Measurements from ENCODE around the gene TOP1.
A peak's percentile ranks its signal among the peaks of the same experiment; 100 is the strongest.

TOP1 gene

DNA sequence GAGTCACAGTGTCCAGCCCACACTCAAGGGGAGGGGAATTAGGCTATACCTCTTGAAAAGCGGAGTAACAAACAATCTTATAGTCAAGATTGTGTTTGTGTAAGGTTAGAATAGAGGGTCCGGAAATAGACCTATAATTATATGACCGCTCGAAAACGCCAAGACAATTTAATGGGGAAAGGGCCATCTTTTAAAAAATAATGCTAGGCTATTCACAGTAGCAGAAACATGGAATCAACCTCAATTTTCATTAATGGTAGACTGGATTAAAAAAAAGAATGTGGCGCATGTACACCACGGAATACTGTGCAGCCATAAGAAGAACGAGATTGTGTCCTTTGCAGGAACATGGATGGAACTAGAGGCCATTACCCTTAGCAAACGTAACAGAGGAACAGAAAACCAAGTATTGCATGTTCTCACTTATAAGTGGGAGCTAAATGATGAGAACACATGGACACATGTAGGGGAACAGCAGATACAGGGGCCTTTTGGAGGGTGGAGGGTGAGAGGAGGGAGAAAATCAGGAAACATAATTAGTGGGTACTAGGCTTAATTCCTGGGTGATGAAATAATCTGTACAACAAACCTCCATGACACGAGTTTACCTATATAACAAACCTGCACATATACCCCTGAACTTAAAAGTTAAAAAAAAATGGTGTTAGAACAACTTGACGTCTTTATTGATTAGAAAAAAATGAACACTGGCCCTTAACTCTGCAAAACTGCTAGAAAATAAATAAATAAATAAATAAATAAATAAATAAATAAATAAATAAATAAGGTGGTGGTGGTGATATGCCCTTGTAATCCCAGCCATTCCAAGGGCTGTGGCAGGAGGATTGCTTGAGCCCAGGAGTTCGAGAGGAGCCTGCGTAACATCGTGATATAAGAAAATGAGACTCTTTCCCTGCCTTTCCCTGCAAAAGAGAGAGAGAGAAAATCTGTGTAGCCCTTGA is 30.3 kb downstream of the TOP1 start:
- DNase-seq = no peak

GRCh38 chr20:41061155-41061554 is 32.5 kb downstream of the TOP1 start:
- DNase-seq = no peak

DNA sequence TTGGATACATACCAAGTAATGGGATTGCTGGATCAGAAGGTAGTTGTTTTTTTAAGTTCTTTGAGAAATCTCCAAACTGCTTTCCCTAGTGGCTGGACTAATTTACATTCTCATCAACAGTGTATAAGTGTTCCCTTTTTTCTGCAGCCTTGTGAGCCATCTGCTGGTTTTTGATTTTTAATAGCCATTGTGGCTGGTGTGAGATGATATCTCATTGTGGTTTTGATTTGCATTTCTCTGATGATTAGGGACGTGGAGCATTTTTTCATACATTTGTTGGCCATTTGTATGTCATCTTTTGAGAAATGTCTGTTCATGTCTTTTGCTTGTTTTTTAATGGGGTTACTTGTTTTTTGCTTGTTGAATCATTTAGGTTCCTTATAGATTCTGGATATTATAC is 34.8 kb downstream of the TOP1 start:
- no peak for DNase-seq

- DNase-seq = no peak
Measured at GRCh38 chr20:41064377-41064776, 35.8 kb downstream of the TOP1 start.

GRCh38 chr20:41065716-41066115 is 37.1 kb downstream of the TOP1 start:
- no peak for DNase-seq

GRCh38 chr20:41068806-41069205 is 40.2 kb downstream of the TOP1 start:
- no peak for DNase-seq

DNA sequence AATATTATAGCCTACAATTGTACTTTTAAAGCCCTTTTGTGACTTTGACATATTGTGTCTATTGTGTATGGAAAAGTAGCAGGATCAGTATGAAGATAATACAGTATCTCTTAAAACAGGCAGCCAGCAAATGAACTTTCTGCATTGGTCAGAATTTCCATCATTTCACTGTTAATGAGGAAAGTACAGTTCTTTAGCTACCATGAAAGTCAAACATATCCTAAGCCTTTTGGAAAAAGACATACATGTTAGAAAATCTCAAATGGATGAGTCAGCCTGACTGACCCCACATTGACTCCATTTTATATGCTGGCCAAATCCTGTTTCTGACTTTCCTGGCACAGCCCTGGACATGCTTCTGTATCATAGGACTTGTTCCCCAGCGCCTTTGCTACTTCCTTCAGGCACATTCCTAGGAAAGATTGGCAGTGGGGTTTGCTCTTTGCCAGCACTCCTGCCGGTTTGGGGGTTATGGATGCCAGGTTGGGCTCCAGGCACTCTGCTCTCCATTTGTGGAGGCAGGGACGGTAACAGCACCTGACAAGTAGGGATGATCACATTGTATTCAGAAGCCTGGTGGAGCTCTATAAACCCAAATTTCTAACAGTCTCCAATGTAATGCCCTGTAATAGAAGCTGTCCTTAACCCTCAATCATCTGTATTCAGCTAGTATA is 43.7 kb downstream of the TOP1 start:
- DNase-seq = peak; percentile 80

DNA sequence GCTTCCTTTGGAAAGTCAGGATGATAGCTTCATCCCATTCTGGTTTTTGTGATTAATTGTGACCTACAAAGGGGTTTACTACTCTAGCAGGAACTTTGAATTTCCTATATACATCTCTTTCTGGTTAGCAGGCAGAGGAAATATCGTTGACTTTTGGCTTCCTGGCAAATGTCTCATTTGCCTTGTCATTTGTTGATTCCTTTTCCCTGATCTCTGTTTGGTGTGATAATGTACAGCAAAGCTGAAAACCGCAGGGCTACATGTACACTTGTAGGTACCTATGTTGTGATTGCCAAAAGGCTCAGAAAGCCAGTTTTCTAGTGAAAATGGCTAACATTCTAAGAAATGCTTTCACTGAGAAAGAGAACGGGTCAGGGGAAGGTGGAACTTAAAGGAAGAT is 44.3 kb downstream of the TOP1 start:
- no peak for DNase-seq

DNA sequence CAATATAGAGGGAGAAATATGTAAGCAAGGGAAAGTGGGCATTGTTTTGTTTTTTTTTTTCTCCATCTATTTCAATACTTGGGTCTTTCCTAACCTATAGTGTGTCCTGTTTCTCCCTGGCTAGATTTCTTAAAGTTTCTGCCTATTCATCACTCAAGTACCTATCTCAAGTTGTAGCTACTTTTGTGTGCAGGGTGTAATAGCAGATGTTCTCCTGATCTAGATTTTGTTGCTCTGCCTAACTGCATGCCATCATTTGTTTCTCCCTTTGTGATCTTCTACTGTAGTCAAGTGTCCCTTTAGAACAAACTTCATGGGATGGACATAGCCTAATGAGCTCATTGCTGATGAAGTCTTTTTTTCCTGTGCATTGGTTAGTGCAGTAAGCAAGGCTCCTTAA is 45.8 kb downstream of the TOP1 start:
- DNase-seq = no peak

DNA sequence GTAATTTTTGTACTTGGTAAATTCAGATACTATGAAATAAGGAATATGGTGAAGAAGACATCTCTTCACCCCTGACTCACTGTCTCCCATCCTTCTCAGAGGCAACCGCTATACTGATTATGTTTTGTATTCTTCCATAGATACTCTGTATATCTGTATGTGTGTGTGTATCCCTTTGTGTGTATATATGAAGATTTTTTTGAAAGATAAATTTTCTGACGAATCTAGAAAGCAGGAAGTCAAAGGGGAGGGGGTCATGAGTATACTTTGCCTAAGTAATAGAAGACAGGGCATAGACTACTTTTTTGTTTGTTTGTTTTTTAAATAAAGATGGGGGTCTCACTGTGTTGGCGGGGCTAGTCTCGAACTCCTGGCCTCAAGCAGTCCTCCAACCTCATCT is 48.2 kb downstream of the TOP1 start:
- DNase-seq = no peak

DNA sequence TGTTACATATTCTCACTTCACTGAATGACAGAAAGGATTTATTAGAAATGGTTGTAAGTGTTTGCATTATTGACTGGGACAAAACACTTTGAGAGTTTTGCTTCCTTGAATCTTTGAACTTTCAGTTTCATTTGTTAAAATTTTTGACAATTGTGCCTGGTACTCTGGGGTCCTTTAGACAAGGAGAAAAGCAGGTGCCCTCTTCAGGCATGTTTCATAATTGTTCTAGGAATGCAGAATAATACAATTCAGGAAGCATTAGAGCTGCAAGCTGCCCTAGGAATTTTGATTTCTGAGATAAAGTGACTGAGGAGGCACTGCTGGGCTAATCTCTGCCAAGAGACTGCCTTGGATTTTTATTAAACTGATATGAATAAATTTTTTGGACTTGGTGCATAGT is 49.7 kb downstream of the TOP1 start:
- peak; percentile 63 for DNase-seq

DNA sequence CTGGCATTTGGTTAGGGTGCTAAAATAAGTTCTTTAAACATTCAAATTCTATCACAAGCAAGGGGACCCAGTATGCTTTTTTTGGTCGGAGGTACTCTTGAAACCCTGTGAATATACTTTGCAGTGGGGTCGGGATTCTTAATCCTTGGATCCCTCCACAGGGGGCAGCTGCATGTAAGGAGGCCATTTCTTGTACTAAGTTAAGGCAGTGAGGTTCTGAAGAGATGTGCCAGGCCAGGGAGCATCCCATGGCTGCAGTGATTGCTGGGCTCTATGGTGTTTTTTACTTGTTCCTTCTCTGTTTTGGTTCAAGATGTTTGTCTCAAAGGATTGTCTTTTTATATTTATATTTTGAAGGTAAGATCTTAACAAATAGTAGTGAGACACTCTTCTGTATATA is 50.4 kb downstream of the TOP1 start:
- DNase-seq = no peak

- DNase-seq = no peak
Measured at GRCh38 chr20:41080866-41081265, 52.2 kb downstream of the TOP1 start.

DNA sequence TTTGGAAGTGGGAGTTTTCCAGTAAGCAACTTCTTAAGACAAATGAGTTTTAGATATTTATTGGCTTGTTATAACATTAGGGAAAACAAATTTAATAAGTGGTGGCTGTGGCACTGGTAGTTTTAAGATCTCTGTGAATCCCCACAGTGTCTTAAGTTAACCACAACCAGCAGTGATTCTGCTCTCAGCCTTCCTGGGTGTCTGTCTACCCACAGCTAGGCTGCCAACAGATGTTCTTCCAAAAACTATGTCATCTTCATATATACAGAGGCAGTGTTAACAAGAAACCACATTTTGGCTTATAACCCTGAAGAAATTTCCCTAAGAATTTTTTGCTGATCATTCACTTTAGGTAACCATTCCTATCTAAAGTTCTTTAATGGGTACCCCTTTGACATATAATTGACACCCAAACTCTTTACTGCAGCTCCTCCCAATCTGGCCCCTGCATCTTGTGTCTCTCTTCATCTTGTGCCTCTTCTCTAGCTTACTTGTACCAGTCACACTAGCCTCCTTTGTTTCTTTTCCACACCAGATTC is 52.7 kb downstream of the TOP1 start:
- DNase-seq = peak; percentile 26

GRCh38 chr20:41082306-41082705 is 53.7 kb downstream of the TOP1 start:
- no peak for DNase-seq

DNA sequence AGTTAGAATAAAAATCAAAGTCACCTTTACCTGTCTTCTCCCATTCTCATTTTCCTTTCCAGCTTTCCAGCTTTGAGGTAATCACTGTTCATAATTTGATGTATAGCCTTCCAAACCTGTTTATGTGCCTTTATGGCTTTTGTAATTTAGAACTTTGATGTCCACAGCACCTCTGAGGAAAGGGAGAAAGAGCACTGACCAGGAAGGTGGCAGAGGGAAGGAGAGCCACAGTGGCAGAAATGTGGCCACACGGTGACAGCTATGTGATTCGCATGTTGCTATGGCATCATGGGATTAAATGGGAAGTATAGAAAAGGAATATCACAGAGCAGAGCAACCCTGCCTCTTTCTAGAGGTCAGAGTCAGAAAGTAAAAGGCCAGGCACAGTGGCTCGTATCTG is 57.0 kb downstream of the TOP1 start:
- no peak for DNase-seq

GRCh38 chr20:41086402-41087324 is 58.0 kb downstream of the TOP1 start:
- DNase-seq = no peak

GRCh38 chr20:41087325-41087685 is 58.7 kb downstream of the TOP1 start:
- no peak for DNase-seq

DNA sequence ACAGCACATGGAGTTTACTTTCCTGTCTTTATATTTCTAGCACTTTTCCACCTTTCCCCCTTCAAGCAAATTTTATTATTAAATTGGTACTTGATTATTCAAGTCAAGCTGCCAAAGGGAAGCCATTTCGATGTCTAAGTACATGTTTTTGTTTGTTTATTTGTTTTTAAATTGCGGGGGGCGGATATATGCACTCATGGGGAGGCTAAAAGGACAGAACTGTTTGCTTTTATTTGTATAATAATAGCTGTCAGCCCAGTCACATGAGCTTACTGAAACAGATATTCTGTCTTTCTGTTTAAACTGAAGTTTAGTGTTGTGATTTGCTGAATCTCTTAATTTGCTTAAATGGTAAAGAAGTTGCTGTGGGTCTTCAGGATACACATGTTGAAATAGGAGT is 59.2 kb downstream of the TOP1 start:
- DNase-seq = no peak

DNA sequence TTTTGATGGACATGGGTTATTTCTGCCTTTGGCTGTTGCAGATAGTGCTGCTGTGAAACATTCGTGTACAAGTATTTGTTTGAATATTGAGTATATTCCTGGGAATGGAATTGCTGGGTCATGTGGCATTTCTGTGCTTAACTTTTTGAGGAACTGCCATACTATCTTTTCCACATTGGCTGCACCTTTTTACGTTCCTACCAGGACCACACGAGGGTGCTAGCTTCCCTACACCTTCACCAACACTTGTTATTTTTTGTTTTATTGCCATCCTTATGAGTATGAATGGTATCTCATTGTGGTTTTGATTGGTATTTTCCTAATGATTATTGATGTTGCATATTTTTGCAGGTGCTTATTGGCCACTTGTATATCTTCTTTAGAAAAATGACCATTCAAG is 60.9 kb downstream of the TOP1 start:
- no peak for DNase-seq

DNA sequence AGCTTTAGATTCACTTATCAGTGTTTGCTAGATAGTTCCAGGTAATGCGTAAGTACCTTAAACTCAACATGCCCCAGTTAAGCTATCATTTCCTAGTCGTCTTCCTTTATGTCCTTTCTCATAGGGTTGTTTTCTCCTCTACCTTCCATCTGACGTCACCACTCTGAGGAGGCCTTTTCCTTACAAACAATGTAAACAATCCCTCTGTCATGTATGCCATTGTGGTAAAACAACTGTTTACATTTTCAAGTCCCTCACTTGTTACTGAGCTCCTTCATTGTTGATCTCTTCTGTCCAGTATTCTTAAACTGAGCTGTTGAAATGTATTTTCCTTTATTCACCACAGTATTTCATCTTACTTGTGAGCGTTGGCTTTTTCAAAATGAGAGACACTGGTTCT is 63.3 kb downstream of the TOP1 start:
- no peak for DNase-seq

DNA sequence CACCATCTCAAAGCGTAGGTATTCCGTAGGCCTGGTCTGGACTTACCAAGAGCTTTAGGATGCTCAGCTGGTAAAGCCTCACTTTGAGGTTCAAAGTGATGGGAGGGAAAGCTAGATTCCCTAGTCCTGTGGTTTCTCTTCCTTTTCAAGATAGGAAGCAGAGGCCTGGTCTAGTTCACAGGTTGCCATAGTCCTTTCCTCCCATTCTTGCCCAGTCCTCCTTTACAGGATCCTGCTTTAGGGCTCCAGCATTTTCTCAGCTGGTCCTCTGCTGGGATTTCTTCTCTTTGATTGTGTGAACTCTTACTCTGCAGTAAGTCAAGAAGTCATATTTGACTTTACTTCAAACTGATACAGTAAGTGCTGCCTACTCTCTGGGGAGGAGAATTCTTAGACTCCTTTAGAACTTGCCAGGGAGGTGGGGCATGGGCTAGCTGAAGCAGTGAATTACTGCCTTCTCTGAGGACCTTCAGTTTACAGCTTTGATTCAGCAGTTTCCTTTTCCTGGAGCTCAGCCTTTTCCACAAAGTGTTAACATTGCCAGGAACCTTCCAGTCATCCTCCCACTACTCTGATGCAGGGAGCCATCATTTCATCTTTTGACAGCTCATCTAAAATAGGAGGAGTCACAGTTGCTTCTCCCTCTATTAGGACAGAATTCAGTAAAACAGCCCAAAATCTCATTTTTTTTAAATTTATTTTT is 65.9 kb downstream of the TOP1 start:
- peak; percentile 41 for DNase-seq
